Activated effector memory CD4-positive, alpha-beta T cell treated with Interleukin-2 at 50 U/mL for 16 hours (primary cell): Measurements from ENCODE around the gene GIMAP8.
"Not testable (repeated sequence)": the region's sequence is repeated elsewhere in the genome, so short reads cannot be mapped to it uniquely, and the experiment has no call there.

Experiments used
- DNase-seq: peaks from one replicate; pipeline ENCODE4 v3.0.0-alpha.2; 2020

GIMAP8 gene

GRCh38 chr7:150468241-150468640 lies 17.8 kb downstream of the GIMAP8 start:
- no peak for DNase-seq

DNA sequence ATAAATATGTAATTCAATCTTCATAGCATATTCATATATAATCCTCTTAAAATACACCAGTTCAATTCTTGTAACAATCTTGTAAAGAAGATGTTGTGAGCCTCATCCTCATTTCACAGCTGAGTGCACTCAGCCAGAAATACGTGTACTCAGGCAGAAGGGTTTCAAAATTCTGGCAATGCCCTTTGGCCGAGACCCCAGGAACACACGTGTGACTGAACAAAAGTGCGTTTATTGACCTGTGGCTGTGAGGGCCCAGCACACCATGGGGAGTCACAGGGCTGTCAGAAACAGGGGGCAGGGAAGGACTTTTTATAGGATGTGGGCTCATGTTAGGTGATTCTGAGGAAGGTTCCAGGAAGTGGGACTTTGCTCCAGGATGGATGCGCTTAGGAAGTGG lies 21.5 kb downstream of the GIMAP8 start:
- no peak for DNase-seq

DNA sequence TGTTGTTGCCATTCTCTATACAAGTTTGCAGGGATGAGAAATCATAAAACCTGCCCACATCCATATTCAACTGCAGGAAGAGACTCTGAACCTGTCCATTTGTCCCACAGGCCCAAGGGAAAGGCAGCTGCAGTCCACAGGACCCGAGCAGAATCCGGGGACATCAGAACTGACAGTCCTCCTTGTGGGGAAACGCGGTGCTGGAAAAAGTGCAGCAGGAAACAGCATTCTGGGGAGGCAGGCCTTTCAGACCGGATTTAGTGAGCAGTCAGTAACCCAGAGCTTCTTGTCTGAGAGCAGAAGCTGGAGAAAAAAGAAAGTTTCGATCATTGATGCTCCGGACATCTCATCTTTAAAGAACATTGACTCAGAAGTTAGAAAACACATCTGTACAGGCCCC lies 23.5 kb downstream of the GIMAP8 start:
- no peak for DNase-seq

GRCh38 chr7:150476285-150476684 lies 25.9 kb downstream of the GIMAP8 start:
- no peak for DNase-seq

GRCh38 chr7:150476819-150477631 lies 26.6 kb downstream of the GIMAP8 start:
- DNase-seq, result no peak

- DNase-seq, result no peak
These were observed 28.7 kb downstream of the GIMAP8 start for GRCh38 chr7:150479023-150479716.

DNA sequence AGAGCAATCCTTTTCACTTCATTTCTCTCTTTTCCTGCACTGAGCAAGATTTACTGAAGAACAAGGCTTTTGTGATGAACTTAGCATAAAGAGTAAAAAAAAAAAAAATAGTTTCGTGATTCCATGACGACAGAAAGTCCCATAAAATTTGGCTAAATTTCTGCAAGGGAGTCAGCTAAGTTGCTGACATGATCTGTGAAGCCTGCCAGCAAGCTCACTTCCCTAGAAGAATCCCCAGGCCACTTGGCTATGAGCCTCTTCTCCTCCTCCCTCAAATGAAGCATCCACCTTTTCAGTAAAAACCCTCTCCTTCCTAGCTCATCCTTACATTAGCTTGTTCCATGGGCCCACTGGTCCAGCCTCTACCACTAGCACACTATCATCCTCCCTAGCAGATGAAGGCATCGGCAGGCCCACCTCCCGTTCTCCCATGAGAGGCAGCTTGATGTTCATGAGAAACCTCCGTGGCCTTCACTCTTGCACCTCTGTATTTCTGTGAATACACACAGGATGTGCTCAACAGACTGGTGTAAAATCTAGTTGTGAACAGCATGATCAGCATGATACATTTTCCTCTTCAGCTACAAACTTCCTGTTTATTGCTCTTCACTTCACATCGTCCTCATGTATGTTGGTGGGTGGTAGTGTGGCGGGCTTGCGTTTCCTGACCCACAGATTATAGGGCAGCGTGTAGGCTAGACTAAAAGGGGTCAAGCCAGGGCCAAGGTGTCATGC lies 30.9 kb downstream of the GIMAP8 start:
- peak; percentile 49 for DNase-seq

DNA sequence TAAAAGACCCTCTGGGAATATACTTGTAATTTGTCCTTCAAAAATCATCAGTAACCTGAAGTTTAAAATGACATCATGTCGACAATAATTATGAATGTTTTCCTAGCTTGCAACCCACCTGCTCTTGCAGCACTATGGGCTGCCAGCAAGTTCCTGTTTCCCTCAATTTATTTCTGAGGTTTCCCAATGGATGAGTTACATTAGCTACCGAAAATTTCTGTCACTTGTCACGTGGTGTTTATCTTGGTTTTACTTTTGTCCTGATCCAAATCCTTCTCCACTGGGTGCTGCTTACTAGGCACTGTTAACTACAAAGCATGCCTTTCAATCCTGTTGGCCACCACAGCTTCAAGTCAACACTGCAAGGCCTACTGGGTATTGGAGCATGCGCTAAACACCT lies 31.5 kb downstream of the GIMAP8 start:
- no peak for DNase-seq

DNA sequence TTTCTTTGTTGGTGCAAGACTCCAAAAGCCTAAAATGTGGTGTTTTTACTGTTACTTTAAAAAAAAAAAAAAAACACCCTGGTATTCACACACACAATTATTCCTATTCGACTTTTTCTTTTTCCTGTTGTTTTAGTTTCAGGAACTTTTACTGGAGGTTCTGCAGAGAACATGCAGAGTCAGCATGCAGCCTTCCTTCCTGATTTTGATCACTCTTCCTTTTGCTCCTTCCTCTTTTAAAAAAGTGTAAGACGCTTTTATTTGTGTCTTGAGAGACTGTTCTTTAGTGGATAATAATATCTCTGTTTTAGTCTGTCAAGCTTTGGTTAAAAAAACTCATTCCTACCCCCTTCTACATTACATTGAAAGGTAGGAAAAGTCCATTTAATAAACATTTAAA lies 33.1 kb downstream of the GIMAP8 start:
- not testable (repeated sequence) for DNase-seq

DNA sequence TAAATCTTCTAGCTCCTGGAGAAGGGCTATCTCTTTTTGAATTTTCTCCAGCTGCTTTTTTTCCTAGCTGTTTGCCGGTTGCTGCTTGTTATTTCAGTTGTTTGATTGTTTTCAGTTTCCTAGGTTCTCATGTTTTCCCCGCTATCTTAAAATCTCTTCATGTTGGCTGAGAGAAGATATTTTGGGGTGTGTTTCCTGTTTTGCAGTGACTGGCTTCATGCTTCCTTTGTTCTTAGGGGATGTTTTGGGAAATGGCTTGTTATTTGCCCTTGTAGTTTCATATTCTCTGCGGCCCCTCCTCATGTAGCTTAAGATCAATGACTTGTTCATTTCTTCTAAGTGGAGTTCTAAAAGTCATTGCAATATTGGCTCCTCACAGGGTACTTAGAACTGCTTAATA lies 33.6 kb downstream of the GIMAP8 start:
- DNase-seq, result not testable (repeated sequence)

- no peak for DNase-seq
These were observed 37.2 kb downstream of the GIMAP8 start for GRCh38 chr7:150487625-150488024.

- no peak for DNase-seq
These were observed 39.4 kb downstream of the GIMAP8 start for GRCh38 chr7:150489782-150490181.

GRCh38 chr7:150493442-150493841 lies 43.0 kb downstream of the GIMAP8 start:
- not testable (repeated sequence) for DNase-seq

DNA sequence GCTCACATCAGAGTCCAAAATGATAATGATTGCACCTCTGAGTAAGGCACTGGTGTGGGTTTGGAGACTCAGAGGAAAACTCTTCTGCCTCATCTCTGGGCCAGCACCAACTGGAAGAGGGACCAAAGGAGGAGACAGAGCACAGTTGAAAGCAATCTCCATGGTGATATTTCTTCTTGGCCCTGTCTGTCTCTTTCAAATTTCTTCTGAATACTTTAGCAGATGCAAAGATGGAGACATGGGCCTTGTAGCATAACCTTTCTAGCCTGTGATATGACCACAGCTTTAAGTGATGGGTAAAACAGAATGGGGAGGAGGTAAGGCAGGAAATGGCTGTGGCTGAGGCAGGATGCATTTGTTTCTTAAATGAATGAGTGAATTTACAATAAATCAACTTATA lies 52.1 kb downstream of the GIMAP8 start:
- no peak for DNase-seq

DNA sequence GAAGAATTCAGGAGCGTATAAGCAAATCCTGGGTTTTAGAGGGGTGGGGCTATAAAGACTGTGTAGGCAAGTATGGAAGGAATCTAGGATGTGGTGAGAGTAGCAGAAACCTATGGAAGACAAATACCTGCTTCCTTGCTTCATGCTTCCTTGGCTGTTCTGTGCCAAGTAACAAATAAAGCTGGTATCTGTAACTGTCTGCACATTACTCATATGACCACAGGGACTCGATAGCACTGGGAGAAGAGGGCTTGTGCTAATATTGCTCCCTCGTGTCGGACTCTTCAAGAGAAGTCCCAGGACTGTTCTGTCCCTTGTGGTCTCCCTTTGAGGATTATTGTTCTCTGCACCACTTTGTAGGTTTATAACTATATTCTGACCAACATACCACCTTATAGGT lies 52.7 kb downstream of the GIMAP8 start:
- DNase-seq, result no peak

GRCh38 chr7:150503581-150503980 lies 53.2 kb downstream of the GIMAP8 start:
- DNase-seq, result no peak

GRCh38 chr7:150507947-150508602 lies 57.6 kb downstream of the GIMAP8 start:
- no peak for DNase-seq

- DNase-seq, result no peak
These were observed 60.6 kb downstream of the GIMAP8 start for GRCh38 chr7:150511048-150511447.

DNA sequence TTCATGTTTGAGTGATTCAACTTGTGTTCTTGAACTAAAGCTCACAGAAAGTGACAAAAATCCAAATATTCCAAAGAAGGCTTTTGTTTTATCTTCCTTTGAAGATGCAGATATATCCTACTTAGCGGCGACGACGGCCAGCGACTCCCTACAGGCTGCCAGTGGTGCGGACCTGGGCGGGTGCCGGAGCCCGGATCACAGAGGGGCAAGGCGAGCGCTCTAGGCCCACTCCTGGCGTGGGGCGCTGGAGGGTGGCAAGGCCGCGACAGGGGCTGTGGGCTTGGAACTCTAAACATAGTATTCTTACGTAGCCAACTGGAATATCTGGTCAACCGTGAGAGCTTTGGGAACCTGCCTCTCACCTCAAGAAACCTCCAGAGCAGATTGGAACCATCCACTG lies 63.3 kb downstream of the GIMAP8 start:
- DNase-seq, result no peak

GRCh38 chr7:150514748-150515222 lies 64.4 kb downstream of the GIMAP8 start, which contains the start of gene GIMAP7:
Gene GIMAP7, plus strand, starts transcription at chr7:150514872. Its CDS starts 5,103 bp downstream, at chr7:150519975.
- peak; percentile 63 for DNase-seq

GRCh38 chr7:150515248-150516147 lies 65.1 kb downstream of the GIMAP8 start:
- DNase-seq, result peak; percentile 12
